ENCODE measurements around the gene OR6M1. TPM values are rescaled to one million over a fixed set of nuclear protein-coding genes. Genes with fewer than 3 reads are reported as not detected.

OR6M1 gene
- total and polyA plus RNA-seq, 2 donors (not counting 3 experiments of a cell fraction or from before 2014, with no cell fraction given): not detected

DNA sequence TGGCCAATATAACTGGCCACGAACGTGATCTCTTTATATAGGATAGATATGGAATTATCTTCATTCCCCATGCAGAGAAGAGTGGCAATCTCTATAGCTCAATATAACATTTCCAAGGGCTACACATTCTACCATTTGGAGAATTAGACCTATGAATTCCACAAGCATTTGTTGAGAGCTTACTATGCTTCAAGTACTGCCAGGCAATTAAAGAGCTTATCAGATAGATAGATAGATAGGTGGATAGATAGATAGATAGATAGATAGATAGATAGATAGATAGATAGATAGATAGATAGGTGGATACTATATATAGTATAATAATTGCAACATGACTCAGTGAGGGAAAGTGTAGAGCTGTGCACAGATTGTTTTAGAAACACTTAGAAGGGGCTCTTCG, 50.3 kb downstream of the OR6M1 start:
- Histone ChIP-seq H3K9me1 (replicated peaks; ENCODE audit: control insufficient read depth, extremely low read depth, insufficient read depth, low read length) (no peaks in the 10 kb centered on the region), H3K4me2 (ENCODE audit: insufficient read depth, low read length) (no peak overlapping the region), H3K9ac (replicated peaks; ENCODE audit: extremely low read depth, insufficient read depth, low read length) (no peak overlapping the region), H3K27ac (ENCODE audit: insufficient read depth, low read depth, low read length) (no peak overlapping the region), H3K9me3 (replicated peaks; ENCODE audit: control insufficient read depth, insufficient read depth, low read length) (no peaks in the 10 kb centered on the region), H3K79me2 (ENCODE audit: control insufficient read depth, insufficient read depth, low read length) (no peaks in the 10 kb centered on the region), H3K27me3 (ENCODE audit: control insufficient read depth in 2 of 2, insufficient read depth in 2 of 2, low read length in 2 of 2) (no peaks in the 10 kb centered on the region), H3K4me3 (replicated peaks in 1 of 3; ENCODE audit: insufficient read depth in 1 of 3, low read depth in 1 of 3, low read length in 3 of 3) (no peak overlapping the region), H3K4me1 (ENCODE audit: control insufficient read depth, extremely low read depth, insufficient read depth, low read length) (no peaks in the 10 kb centered on the region), H2AFZ (ENCODE audit: low read depth, low read length) (no peak overlapping the region), H3K36me3 (ENCODE audit: control insufficient read depth in 2 of 2, extremely low read depth in 1 of 2, insufficient read depth in 2 of 2, low read length in 2 of 2) (no peaks in the 10 kb centered on the region), H4K20me1 (replicated peaks; ENCODE audit: control insufficient read depth, extremely low read depth, insufficient read depth, low read length) (no peaks in the 10 kb centered on the region)
- CTCF ChIA-PET: interaction anchor here (0.5 to 1.5 kb wide), 5 partner anchors 9 to 320 kb away, joined by 3 to 7 read pairs (median 4); partner anchors contain the start of gene ZNF202
- POLR2A ChIA-PET: no interaction called here
- BruUV-seq (replicated peaks): no TSS peak
- dilution Hi-C loops (cut with MboI; ENCODE audit: extremely low pct_ligation_motif_present, low sequenced_read_pairs): no loop called here
- intact Hi-C loops (cut with micrococcal nuclease): no loop called here
- TF ChIP-seq, protein P1, sequence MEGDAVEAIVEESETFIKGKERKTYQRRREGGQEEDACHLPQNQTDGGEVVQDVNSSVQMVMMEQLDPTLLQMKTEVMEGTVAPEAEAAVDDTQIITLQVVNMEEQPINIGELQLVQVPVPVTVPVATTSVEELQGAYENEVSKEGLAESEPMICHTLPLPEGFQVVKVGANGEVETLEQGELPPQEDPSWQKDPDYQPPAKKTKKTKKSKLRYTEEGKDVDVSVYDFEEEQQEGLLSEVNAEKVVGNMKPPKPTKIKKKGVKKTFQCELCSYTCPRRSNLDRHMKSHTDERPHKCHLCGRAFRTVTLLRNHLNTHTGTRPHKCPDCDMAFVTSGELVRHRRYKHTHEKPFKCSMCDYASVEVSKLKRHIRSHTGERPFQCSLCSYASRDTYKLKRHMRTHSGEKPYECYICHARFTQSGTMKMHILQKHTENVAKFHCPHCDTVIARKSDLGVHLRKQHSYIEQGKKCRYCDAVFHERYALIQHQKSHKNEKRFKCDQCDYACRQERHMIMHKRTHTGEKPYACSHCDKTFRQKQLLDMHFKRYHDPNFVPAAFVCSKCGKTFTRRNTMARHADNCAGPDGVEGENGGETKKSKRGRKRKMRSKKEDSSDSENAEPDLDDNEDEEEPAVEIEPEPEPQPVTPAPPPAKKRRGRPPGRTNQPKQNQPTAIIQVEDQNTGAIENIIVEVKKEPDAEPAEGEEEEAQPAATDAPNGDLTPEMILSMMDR (IDR thresholded peaks at IDR 0.05; ENCODE audit: extremely low read depth in 1 of 2, insufficient read depth in 1 of 2, low read depth in 1 of 2, low read length in 2 of 2): no peak
- TF ChIP-seq POLR2A (IDR thresholded peaks at IDR 0.05; ENCODE audit: low read depth, low read length) (no peak), FOS (IDR thresholded peaks at IDR 0.05; ENCODE audit: borderline replicate concordance, insufficient read depth, low read length) (no peak), POLR2AphosphoS5 (IDR thresholded peaks at IDR 0.05; ENCODE audit: insufficient read depth, low read depth, low read length) (no peak), JUN (IDR thresholded peaks at IDR 0.05; ENCODE audit: borderline replicate concordance, insufficient read depth, insufficient read length, low read depth) (no peak), MYC (IDR thresholded peaks at IDR 0.05; ENCODE audit: low read depth, low read length) (no peak), EZH2 (IDR thresholded peaks at IDR 0.05; ENCODE audit: borderline replicate concordance, low read depth, low read length, severe bottlenecking) (no peak), GATA2 (IDR thresholded peaks at IDR 0.05; ENCODE audit: insufficient read depth, insufficient read length, low read depth, low read length) (no peak)
- TF ChIP-seq, protein P2, sequence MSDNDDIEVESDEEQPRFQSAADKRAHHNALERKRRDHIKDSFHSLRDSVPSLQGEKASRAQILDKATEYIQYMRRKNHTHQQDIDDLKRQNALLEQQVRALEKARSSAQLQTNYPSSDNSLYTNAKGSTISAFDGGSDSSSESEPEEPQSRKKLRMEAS (IDR thresholded peaks at IDR 0.05; ENCODE audit: insufficient read depth, insufficient read length): no peak
- no peak for FAIRE-seq
- DNase-seq (ENCODE audit: low read depth, low spot score): no peak

Small RNA genes within 50 kb of the gene (small RNA-seq; reads per million reads assigned to genes)
- not detected for gene RNU1-21P (ENCODE audit: insufficient read depth, insufficient read length, low read depth, low replicate concordance)

Other genes starting within 250 kb of the OR6M1 start
- gene SCN3B, start 151.7 kb downstream of the OR6M1 start, total RNA-seq: 1.4 and 1.5 TPM in 2 replicates
- gene SCN3B, start 151.7 kb downstream of the OR6M1 start, polyA plus RNA-seq: 0.72 and 0.91 TPM in 2 replicates
- 12.3 and 13.1 TPM in 2 replicates for gene ZNF202, start 64.7 kb downstream of the OR6M1 start, total RNA-seq
- 5.5 and 6.5 TPM in 2 replicates for gene ZNF202, start 64.7 kb downstream of the OR6M1 start, polyA plus RNA-seq
- not detected in 2 replicates for gene OR6X1, start 51.8 kb downstream of the OR6M1 start, total RNA-seq
- gene OR6X1, start 51.8 kb downstream of the OR6M1 start, polyA plus RNA-seq: not detected in 2 replicates
- not detected in 2 replicates for gene TMEM225, start 79.3 kb upstream of the OR6M1 start, total RNA-seq
- not detected in 2 replicates for gene TMEM225, start 79.3 kb upstream of the OR6M1 start, polyA plus RNA-seq
- not detected in 2 replicates for gene OR8D4, start 95.8 kb upstream of the OR6M1 start, total RNA-seq
- gene OR8D4, start 95.8 kb upstream of the OR6M1 start, polyA plus RNA-seq: not detected in 2 replicates
- gene OR4D5, start 133.3 kb upstream of the OR6M1 start, total RNA-seq: not detected in 2 replicates
- not detected in 2 replicates for gene OR4D5, start 133.3 kb upstream of the OR6M1 start, polyA plus RNA-seq
- gene OR6T1, start 137.5 kb upstream of the OR6M1 start, total RNA-seq: not detected in 2 replicates
- not detected in 2 replicates for gene OR6T1, start 137.5 kb upstream of the OR6M1 start, polyA plus RNA-seq
- not detected in 2 replicates for gene OR10S1, start 171.4 kb upstream of the OR6M1 start, total RNA-seq
- not detected in 2 replicates for gene OR10S1, start 171.4 kb upstream of the OR6M1 start, polyA plus RNA-seq
- not detected in 2 replicates for gene OR10G6, start 188.8 kb upstream of the OR6M1 start, total RNA-seq
- gene OR10G6, start 188.8 kb upstream of the OR6M1 start, polyA plus RNA-seq: not detected in 2 replicates
- not detected in 2 replicates for gene OR10G4, start 206.6 kb upstream of the OR6M1 start, total RNA-seq
- gene OR10G4, start 206.6 kb upstream of the OR6M1 start, polyA plus RNA-seq: not detected in 2 replicates
- gene OR10G9, start 216.7 kb upstream of the OR6M1 start, total RNA-seq: not detected in 2 replicates
- not detected in 2 replicates for gene OR10G9, start 216.7 kb upstream of the OR6M1 start, polyA plus RNA-seq
- not detected in 2 replicates for gene OR10G8, start 220.4 kb upstream of the OR6M1 start, total RNA-seq
- gene OR10G8, start 220.4 kb upstream of the OR6M1 start, polyA plus RNA-seq: not detected in 2 replicates
- not detected in 2 replicates for gene OR10G7, start 235.0 kb upstream of the OR6M1 start, total RNA-seq
- gene OR10G7, start 235.0 kb upstream of the OR6M1 start, polyA plus RNA-seq: not detected in 2 replicates